Measurements from ENCODE around the gene SETDB2.
"Not testable (repeated sequence)": the region's sequence is repeated elsewhere in the genome, so short reads cannot be mapped to it uniquely, and the experiment has no call there.

Gene SETDB2

DNA sequence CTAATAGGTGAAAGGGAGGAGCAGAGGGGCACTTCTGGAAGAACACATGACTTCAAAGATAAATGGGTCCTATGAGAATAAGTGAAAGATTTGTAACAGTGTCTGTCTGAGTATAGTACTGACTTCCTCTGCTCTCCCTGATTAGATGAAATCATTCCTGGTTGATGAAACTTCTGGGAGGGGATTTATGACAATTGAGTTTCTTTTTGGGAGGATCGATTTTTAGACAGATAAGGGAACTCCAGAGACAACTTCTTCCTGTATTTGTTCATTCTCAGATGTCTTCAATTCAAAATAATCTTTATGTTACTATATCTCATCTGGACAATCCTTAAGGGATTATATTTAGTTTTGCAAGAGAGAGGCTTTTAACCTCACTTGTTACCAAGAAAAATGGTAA, 20.0 kb downstream of the SETDB2 start:
- in situ Hi-C loops (cut with HindIII; ENCODE audit: low sequenced_read_pairs) = no loop called here

DNA sequence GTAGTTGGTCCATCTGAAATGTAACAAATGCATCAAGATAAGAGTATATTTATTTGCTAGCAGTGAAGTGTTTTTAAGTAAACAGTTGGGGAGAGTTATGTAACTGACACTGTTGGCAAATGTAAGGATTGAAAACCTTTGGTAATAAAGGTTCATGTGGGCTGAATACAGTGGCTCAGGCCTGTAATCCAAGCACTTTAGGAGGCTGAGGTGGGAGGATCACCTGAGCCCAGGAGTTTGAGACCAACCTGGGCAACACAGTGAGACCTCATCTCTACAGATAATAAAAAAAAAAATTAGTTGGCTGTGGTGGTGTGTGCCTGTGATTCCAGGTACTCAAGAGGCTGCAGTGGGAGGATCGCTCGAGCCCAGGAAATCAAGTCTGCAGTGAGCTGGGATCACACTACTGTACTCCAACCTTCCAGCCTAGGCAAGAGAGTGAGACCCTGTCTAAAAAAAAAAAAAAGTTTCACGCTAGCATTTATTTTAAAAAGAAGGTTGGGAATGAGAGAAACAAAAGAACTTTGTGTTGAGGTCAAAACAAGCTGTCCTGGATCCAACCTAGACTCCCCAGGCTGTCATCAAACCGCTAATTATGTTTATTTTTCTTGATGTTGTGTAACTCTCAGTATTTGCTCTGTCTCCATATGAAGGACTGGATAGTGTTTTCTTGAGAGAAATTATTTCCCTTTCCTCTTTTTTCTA, 20.7 kb downstream of the SETDB2 start:
- in situ Hi-C loops (cut with HindIII; ENCODE audit: low sequenced_read_pairs) = no loop called here

DNA sequence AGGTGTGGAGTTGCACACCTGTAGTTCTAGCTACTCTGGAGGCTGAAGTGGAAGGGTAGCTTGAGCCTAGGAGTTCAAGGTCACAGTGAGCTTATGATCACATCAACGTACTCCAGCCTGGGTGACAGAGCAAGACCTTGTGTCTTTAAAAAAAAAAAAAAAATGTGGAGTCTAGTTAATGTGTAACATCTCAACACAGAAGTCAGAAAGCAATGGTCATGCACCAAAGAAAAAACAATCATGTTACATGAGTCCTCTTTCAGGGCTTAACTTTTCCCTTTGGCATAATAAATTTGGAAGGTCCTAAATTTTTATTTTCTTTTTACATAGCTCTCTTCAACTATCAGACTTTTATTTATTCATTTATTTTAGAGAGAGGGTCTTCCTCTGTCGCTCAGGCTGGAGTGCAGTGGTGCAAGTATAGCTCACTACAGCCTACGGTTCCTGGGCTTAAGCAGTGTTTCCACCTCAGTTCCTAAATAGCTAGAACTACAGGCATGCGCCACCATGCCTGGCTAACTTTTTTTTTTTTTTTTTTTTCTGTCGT, 22.3 kb downstream of the SETDB2 start:
- in situ Hi-C loops (cut with HindIII; ENCODE audit: low sequenced_read_pairs) = no loop called here

DNA sequence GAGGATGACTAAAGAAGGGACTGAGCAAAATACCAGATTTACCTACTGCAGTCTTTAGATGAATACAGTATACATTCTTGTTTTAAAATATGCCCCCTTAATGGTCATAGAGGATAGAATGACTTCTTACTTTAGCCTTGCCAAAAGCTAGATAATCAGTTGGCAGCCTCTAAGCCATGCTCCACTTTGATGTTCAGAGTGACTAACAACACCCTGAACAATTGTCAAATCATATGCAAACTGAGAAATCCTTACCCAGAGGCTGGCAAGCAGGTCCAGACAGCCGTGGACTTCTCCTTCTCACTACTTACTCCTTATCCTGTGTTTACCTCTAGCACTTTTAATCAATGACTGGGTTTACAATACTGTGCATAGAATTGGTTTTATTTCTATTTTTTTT, 28.1 kb downstream of the SETDB2 start:
- in situ Hi-C loops (cut with HindIII; ENCODE audit: low sequenced_read_pairs) = no loop called here

DNA sequence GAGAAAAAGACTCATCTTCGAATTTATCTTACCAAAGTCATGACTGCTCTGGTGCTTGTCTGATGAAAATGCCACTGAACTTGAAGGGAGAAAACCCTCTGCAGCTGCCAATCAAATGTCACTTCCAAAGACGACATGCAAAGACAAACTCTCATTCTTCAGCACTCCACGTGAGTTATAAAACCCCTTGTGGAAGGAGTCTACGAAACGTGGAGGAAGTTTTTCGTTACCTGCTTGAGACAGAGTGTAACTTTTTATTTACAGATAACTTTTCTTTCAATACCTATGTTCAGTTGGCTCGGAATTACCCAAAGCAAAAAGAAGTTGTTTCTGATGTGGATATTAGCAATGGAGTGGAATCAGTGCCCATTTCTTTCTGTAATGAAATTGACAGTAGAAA, 32.5 kb downstream of the SETDB2 start:
- in situ Hi-C loops (cut with HindIII; ENCODE audit: low sequenced_read_pairs) = loop anchor here (5.0 kb wide), 1 partner anchor 94 kb away; no protein-coding TSS in a partner anchor

DNA sequence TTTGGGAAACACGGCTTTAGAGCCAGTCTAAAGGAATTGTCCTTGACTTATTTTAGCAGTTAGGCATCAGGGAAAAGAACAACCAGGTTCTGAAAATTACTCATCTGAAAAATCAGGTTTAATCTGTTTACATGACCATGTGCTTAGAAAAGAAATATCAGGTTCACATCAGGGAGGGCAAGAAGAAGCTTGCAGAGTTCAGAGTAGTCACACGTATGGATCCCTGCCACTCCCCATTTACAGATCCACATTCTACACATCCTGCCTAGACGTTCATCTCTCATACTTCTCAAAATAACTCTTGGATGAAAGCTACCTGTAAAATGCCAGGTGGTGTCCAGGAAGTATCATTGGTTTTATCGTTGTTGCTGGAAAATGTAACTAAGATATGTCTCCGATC, 37.7 kb downstream of the SETDB2 start:
- in situ Hi-C loops (cut with HindIII; ENCODE audit: low sequenced_read_pairs) = no loop called here

DNA sequence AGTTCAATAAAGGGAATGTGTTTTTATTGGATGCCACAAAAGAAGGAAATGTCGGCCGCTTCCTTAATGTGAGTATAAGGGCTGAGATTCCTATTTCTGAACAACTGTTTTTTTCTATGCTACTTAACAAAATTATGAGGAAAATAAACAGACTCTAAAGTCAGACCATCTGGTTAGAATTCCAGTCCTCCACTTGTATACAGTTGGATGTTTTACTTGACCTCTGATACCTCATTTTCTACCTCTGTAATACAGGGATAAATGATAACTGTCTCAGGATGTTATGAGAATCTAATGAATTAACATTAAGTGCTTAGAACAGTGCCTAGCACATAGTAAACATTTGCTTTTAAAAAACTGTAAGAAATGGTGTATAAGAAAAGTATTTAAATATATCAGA, 44.5 kb downstream of the SETDB2 start:
- in situ Hi-C loops (cut with HindIII; ENCODE audit: low sequenced_read_pairs) = no loop called here

DNA sequence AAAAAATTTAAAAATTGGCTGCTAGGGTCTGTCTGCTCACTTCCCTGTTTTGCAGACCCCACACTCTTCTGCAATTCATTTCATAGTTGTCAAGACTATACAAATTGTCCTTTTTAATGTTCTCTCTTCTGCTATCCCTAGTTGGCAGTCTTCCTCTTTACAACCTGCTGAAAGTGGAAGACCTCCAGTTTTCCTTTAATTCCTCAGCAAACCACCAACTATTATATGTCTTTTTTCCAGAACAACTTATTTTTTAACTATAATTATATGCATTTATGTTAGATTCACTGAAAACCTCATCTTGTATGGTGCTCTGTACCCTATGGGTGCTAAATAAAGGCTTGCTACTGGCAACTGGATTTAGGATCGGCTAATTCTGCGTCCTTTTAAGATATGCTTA, 50.6 kb downstream of the SETDB2 start:
- in situ Hi-C loops (cut with HindIII; ENCODE audit: low sequenced_read_pairs) = loop anchor here (5.0 kb wide), 2 partner anchors 33 to 47 kb away; no protein-coding TSS in a partner anchor

DNA sequence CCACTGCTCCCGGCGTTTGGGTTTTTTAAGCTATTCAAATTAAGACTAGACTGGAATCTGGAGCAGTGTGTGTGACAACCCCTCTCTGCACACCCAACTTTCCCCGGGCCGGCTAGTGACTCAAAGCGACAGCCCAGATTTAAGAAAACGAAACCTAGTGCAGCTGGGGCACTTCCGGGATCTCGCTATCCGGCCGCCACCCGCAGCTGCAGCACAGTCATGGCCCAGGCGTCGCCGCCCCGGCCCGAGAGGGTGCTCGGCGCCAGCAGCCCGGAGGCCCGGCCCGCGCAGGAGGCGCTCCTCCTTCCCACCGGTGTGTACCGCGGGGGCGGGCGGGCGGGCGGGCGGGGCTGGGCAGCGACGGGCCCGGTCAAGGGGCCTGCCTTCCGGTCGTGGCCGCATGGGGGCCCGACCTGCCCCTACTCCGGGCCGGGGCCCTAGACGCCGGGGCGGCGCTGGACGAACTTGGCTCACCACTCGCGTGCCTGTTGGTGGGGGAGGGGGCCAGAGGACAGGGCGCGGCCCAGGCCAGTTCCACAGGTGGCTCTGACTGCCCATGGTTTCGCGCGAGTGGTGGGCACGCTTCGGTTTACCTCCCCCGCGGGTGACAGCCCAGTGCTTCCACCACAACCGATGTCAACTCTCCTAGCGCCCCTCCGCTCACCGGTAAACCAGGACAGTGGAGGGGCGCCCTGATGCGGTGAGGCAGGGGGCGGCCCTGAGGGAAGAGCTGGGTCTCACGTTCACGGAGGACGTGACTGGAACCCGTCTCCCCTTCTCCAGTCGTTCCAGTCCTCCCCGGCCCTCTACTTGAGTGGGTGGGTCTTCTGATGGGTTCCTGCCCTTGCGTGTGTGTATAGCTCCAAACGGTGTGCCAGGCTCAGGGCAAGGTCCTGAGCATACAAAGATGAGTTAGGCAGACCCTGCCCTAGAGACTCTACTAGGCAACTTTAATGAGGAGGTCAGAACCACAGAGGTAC, 52.0 kb downstream of the SETDB2 start, which contains the start of gene PHF11:
Gene PHF11 (plus strand): TSS at position 171 of the 980 bp plus-strand sequence. CDS start 49 bp downstream, at position 220.
- in situ Hi-C loops (cut with HindIII; ENCODE audit: low sequenced_read_pairs) = no loop called here

DNA sequence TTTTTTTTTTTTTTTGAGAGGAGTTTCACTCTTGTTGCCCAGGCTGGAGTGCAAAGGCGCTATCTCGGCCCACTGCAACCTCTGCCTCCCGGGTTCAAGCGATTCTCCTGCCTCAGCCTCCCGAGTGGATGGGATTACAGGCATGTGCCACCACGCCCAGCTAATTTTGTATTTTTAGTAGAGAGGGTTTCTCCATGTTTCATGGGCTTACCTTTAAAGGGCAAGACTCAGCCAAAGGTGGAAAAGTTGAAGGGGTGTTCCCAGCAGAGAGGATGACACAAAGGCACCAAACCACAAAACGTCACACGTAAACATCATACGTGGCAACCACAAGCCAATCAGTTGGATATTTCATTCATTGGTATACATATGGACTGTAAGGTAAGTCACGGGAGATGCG, 52.8 kb downstream of the SETDB2 start:
- in situ Hi-C loops (cut with HindIII; ENCODE audit: low sequenced_read_pairs) = not testable (repeated sequence)

DNA sequence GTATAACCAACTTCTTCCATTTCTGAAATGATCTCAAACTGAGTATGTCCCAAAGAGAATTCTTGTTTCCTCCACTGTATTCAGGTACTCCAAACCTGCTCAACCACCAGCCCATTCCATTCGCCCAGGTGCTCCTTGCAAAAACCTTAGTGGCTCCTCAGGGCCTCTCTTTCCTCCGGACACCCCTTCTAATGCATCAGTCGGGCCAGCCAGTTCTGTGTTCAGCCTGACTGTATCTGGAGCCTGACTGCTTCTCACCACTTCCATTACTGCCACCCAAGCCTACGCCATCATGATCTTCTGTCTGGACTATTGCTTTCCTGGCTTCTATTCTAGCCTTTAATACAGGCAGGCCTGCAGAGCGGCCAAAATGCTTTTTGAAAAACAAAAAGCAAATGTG, 53.2 kb downstream of the SETDB2 start:
- in situ Hi-C loops (cut with HindIII; ENCODE audit: low sequenced_read_pairs) = no loop called here

DNA sequence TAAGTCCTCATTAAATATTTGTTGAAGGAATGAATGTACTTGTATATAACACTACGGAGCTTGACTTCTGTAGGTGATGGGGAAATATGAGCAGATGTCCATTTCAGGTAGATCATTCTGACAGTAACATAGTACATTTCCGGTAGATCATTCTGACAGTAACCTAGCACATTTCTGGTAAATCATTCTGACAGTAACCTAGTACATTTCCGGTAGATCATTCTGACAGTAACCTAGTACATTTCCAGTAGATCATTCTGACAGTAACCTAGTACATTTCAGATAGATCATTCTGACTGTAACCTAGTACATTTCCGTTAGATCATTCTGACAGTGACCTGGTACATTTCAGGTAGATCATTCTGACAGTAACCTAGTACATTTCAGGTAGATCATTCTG, 54.1 kb downstream of the SETDB2 start:
- in situ Hi-C loops (cut with HindIII; ENCODE audit: low sequenced_read_pairs) = no loop called here

DNA sequence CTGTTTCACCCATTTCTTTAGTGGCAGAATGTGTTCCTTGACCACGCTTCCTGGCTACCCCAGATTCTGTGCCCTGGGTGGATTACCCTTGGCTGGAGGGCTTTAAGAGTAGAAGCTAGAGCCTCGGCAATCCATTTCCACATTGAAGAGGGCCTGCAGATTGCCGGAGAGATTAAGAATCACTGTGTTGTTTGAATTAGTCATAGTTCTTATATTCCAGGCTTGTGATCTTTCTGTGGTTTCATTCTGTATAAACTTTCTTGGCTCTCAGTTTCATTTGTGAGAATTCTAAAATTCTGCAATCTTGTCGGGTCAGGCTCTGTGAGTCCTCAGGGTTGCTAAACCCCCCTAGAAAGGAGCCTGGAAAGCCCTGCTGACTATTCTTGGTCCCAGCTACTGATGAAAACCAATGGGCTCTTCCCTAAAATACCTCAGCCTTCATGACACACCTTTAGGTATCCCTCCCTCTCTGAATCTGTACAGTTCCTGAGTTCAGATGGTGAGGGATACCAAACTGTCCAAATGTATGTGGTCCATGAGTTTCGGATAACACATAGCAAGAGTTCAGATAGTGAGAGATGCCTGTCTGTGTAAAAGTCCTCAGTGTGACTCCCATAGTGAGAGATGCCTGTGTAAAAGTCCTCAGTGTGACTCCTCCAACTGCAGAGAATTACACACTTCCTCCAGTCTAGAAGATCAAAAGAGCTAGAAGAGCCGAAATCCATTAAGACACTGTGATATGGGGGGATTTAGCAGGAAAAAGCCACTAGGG, 56.0 kb downstream of the SETDB2 start:
- in situ Hi-C loops (cut with HindIII; ENCODE audit: low sequenced_read_pairs) = no loop called here

DNA sequence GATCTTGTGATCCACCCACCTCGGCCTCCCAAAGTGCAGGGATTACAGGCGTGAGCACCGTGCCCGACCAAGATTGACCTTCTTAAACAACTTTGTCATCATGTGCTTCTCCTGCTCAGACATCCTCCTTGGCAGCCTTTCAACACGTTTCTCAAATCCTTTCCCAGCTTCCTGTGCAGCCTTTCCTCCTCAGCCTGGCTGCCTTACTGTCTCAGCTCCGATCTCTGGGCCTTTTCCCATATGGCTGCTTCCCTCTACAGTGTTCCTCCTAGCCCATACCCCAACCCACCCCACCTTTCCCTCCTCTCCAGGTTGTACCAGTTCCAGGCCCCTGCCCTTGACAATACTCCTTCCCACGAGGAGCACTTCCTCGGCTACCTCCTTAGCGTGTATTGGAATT, 58.9 kb downstream of the SETDB2 start:
- in situ Hi-C loops (cut with HindIII; ENCODE audit: low sequenced_read_pairs) = no loop called here

DNA sequence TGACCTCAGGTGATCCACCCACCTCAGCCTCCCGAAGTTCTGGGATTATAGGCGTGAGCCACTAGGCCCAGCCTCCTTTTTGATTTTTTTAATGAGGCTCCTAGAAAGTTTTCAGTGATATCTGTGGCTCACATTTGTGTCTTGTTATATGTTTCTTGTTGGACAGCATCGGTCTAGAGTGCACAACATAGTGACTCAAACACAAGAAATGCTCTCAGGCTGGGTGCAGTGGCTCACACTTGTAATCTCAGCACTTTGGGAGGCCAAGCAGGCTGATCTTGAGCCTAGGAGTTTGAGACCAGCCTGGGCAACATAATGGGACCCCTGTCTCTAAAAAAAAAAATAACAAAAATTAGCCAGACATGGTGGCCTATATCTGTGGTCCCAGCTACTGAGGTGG, 59.9 kb downstream of the SETDB2 start:
- in situ Hi-C loops (cut with HindIII; ENCODE audit: low sequenced_read_pairs) = no loop called here

DNA sequence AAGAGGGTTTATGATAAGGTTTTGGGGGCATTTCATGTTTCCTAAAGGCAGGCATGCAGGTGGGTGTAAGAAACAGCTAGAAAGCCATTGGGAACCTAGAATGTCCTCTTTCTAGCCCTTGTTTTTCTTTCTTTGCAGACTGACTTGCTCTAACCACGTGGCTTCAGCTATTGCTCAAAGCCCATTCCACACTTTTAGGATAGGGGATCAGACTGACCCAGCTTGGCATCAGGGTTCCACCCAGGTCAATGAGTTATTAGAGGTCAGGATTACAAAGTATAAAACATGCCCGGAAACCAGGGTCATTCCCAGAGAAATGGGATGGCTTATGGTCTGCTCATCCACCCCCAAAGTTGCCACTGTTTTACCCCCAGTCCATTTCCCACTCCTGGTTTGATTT, 68.5 kb downstream of the SETDB2 start:
- in situ Hi-C loops (cut with HindIII; ENCODE audit: low sequenced_read_pairs) = no loop called here

DNA sequence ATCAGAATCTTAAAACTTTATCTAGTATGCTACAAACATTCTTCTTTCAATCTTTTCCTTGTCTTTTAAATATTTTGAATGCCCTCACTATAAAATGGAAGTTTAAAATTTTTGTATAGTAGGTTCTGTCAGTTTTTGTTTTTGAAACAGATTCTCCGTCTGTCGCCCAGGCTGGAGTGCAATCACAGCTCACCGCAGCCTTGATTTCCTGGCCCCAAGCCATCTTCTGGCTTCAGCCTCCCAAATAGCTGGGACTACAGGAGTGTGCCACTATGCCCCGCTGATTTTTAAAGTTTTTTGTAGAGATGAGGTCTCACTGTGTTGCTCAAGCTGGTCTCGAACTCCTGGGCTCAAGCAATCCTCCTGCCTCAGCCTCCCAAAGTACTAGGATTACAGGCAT, 72.4 kb downstream of the SETDB2 start:
- in situ Hi-C loops (cut with HindIII; ENCODE audit: low sequenced_read_pairs) = loop anchor here (5.0 kb wide), 1 partner anchor 86 kb away; no protein-coding TSS in a partner anchor

DNA sequence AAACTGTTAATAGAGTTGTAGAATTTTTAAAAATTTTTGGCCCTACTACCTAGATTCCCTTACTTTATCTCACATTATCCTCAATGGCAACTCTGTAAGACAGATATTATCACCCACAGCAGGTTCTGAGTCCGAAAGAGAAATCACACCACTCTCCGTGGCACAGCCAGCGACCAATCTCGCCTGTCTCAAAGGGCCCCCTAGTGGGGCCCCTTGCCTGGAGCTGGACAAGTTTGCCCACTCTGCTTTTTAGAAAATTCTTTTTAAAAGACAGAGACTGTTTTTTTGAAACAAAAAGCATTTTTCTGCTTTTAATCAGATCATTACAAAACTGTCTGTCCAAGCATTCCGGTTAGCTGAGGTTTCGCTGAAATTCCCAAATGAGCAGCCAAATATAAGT, 73.4 kb downstream of the SETDB2 start:
- in situ Hi-C loops (cut with HindIII; ENCODE audit: low sequenced_read_pairs) = loop anchor here (5.0 kb wide), 1 partner anchor 85 kb away; no protein-coding TSS in a partner anchor

DNA sequence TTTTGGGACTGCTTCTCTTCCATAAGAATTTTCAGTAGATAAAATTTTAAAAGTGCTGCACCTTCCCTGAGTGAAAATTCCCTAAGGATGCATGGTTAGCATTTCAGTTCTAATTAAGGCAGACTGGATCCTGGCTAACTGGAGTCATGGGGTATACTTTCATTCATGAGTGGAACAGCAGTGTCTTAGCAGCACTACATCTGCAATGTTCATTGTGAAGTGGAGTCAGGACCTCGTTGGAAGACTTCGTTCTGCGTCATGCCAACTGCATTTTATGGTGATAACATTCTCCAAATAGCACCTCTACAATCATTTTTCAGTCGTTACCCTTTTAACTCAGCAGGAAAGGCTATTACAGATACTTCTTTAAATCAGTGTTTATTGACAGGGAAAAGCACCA, 77.2 kb downstream of the SETDB2 start:
- in situ Hi-C loops (cut with HindIII; ENCODE audit: low sequenced_read_pairs) = no loop called here

DNA sequence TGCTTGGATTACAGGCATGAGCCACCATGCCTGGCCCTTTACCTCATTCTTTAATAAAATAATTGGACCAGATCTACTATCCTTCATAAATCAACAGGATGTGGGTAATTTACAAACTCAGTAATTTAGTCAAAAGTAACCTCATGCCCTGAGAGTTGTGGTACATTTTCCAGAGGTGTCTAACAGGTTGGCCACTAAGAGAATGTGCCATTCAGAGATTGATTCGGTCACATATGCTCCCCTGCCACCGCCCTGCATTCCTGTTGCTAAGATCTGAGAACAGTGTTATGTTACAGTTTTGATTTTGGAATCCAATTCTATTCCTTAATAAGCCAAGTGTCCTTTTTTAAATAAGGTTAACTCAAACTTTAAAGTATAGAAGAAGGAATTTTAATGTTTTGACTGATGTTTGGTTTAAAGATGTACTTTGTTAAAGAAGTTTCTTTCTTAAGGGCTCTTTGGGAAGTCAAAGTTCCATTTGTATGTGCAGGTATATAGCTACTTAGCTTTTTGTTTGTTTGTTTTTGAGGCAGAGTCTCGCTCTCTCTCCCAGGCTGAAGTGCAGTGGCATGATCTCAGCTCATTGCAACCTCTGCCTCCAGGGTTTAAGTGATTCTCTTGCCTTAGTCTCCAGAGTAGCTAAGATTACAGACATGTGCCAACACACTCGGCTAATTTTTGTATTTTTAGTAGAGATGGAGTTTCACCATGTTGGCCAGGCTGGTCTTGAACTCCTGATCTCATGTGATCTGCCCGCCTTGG, 80.8 kb downstream of the SETDB2 start:
- in situ Hi-C loops (cut with HindIII; ENCODE audit: low sequenced_read_pairs) = loop anchor here (5.0 kb wide), 2 partner anchors 33 to 68 kb away; no protein-coding TSS in a partner anchor

All from endothelial cell of hepatic sinusoid (primary cell).